HG03575 (cell line): ENCODE measurements around the gene RUNX1.
"Not testable (repeated sequence)": the region's sequence is repeated elsewhere in the genome, so short reads cannot be mapped to it uniquely, and the experiment has no call there.

Experiments used
- ATAC-seq: cut with Tn5 transposase; IDR thresholded peaks from one replicate; pipeline ENCODE4 v1.9.1; 2021; ENCODE audit not compliant: unreplicated experiment, insufficient number of reproducible peaks, low FRiP score; ENCODE audit errors: extremely low read depth

Gene RUNX1

DNA sequence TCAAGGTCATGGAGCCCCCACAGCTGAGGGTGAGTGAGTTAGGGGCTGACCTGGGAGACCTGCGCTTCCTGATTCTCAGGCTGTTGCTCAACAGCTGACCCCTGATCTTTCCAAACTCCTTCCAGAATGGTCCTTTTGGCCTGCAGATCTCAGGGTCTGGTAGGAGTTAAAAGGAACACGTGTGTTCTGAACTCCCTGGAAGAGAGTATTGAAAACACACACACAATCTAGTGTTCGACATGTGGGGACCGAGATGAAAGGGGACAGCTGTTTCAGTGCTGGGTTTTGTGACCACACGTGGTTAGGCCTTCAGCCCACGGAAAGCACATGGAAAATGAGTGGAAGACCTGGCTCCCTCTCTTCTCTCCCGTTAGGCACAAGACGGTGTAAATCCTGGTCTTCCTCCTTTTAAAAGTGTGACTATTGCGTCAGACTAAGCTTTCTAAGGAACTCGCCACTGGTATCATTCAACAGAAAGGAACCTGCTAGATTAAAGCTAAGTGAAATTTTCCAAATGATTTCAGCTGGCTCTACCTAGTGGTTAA lies 49.6 kb downstream of the RUNX1 start:
- no peak for ATAC-seq

- no peak for ATAC-seq
Measured at GRCh38 chr21:34998176-34998575, 50.9 kb downstream of the RUNX1 start.

- no peak for ATAC-seq
Measured at GRCh38 chr21:34997294-34997693, 51.8 kb downstream of the RUNX1 start.

DNA sequence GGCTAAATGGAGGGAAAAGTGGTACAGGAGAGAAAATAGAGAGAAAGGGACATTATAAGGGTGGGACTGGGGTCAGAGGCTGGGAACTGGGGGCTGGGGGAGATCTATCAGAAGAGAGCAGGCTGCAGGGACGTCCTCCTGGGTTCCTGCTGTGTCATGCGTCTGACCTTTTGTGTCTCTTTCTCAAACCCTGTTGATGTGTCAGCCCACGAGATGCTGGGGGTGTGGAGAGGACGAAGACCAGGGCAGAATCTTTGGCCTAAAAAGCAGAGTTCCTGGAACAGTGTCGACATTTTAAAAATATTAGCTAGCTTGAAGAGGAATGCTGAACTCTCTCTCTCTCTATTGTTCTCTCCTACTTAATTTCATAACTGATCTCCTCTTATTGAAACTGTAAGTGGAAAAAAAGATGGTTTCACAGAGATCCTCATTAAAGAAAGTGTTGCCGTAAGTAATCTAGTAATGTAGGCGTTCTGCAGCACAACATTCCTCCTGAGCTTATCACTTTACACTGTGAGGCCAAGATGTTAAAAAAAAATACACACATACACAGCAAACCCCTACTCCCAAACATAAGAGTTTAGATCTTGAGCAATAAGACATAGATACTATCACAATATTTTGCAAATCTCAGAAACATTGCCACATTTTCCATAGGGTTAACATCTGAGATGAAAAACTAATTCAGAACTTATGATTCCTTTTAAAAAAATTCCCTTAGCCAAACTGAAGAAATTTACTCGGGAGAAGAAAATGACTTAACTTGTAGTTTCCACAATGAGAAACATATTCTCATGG lies 52.6 kb downstream of the RUNX1 start:
- ATAC-seq = no peak

GRCh38 chr21:34995979-34996303 lies 53.2 kb downstream of the RUNX1 start:
- ATAC-seq = no peak

GRCh38 chr21:34994766-34995631 lies 54.1 kb downstream of the RUNX1 start:
- ATAC-seq = no peak

DNA sequence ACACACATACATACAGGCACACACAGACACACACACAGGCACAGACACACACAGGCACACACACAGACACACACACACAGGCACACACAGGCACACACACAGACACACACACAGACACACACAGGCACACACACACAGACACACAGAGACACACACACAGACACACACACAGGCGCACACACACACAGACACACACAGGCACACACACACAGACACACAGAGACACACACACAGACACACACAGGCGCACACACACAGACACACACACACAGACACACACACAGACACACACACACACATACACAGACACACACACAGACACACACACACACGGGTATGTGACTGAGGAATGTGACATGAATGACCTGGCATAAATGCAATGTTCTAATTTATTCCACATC lies 55.6 kb downstream of the RUNX1 start:
- ATAC-seq = not testable (repeated sequence)

GRCh38 chr21:34992736-34993398 lies 56.2 kb downstream of the RUNX1 start:
- ATAC-seq = no peak

DNA sequence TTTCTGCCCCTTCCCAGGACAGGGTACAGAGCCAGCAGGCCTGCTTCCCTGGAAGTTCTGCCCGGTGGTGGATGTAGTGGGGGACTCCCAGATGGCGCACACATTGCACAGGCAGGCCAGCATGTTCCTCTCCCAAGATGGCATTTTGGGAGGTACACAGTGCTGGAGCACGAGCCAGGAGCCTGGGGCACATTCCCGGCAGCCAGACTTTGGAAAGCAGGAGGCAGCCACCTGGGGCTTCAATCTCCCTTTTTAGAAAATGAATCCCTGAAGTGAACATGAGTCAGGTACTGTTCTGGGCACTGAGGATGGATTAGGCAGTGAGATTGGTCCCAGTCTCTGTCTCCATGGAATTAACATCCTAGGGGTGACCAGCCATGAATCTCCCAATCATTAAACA lies 56.9 kb downstream of the RUNX1 start:
- no peak for ATAC-seq

GRCh38 chr21:34991366-34991957 lies 57.6 kb downstream of the RUNX1 start:
- no peak for ATAC-seq

GRCh38 chr21:34990842-34991241 lies 58.3 kb downstream of the RUNX1 start:
- ATAC-seq = no peak

DNA sequence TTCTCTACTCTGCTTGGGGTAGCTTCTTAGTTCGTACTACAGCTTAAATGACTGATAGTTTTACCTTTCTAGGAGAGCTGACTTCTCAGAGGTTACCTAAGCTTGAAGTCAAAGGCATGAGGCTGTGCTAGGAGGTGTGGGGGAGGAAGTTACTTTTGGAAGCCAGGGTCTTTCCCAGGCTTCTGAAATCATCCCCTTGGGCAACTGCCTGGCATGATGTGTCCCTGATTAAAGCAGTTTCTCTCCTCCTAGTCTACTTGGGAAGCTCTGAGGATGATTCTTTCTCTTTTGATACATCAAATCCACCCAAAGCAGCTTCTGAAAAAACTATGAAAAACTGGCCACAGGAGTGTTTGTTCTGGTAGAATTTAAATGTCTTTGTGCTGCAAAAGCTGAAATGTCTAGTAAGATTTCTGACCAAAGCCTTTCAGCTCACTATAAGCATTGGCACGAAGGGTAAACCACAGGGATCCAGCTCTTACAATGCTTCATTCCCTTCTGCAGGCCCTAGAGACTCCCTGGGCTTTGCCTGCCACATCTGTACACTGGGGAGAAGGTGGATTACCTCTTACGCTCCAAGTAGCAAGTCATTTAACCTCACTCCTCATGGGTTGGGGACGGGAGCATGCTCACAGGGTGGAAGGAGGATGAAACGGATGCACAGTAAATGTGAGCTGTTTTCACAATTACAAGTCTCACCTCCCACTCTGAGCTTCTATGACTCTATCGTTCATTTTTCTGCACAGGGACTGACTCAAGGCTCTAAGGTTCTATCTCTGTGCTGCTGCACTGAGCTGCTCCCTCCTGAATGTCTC lies 59.6 kb downstream of the RUNX1 start:
- no peak for ATAC-seq

- no peak for ATAC-seq
Measured at GRCh38 chr21:34988625-34989024, 60.5 kb downstream of the RUNX1 start.

DNA sequence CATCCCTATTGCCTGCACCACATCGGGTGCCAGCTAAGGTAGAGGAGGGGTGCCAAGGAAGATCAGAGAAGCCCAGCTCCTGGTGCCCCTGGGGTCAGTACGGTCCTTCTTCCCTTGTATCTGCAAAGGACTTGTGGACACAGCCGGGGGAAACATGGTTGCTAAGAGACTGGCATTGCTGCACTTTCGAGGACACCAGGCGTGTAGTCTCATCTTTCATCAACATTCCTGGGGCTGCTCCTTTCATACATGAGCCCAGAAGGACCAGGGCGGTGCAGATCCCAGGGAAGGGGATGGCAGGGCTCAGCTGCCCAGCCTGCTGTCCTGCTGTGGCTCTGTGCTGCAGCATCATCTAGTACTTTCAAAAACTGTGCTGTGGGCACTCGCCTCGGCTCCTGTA lies 61.0 kb downstream of the RUNX1 start:
- ATAC-seq = no peak

DNA sequence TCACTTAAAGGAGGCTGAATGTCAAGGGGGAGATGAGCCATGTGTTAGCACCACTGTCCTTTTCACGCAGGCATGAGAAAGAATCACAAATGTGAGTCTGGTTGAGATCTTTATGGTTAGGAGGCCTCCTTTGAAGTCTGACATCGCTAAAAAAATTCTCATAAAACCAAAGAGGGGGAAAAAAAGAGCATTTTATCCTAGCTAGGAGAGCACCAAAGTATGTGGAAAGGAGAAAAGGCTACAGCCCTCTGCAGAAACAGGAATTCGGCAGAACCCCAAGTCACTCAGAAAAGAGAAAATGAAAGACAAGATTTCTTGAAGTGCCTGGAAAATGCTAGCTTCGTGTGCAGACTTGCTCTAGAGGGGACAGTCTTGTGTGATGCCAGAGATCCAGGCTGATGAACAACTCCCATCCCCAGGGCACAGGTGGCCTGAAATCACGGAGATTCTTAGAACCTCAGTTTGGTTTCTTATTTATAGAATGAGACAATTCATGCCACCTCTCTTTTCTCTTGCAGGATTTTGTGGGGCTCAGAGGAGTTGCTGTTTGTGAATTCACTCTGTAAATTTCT lies 61.5 kb downstream of the RUNX1 start:
- no peak for ATAC-seq

DNA sequence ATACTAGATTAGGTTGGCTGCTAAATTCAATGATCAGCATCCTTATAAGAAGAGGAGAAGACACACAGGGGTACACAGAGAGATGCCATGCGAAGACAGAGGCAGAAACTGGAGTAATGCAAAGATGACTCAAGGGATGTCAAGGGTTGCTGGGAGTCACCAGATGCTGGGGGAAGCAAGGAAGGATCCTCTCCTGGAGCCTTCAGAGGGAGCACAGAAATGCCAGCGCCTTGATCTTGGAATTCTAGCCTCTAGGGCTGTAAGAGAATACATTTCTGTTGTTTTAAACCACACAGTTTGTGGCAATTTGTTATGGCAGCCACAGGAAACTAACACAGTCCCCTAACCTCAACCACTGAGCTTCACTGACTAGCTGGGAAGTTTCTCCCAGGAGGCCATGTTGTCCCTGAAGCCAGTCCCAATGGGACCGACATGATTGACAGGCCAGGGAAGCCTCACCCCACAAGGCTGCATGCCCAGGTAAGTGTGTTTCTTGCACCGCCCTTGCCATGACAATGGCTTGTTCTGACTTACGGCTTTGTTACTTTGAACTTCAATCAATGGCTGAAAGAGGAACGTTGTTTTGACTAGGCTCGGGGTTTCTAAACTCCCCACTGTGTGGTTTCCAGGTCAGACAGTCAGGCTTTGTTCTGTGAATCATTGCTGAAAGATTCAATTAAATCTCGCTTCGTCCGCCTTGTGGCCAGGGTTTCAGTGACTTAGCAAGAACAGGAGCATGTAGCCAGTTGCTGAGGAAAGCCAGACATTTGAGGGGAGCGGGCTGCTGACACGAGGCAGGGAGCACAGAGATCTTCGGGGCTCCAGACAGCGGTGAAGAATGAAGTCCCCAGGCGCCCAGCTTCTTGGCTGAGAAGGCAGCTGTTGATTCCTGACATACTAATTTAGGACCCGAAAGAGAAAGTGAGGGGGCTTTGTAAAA lies 62.3 kb downstream of the RUNX1 start:
- ATAC-seq = no peak

- ATAC-seq = no peak
Measured at GRCh38 chr21:34984356-34985058, 64.6 kb downstream of the RUNX1 start.
